WTC11 (cell line): ENCODE data around the gene SMIM22. TPM values are rescaled to one million over a fixed set of nuclear protein-coding genes. Genes with fewer than 3 reads are reported as not detected.

Experiments used
- ATAC-seq: fragments of 200-7000 bp; cut with Tn5 transposase; 2 replicates; pipeline ENCODE4 v1.10.0; 2021; ENCODE audit warnings: mild to moderate bottlenecking, moderate library complexity
- CTCF ChIA-PET: fragments of 300-600 bp; sonication (Branson Sonifier 250); formaldehyde crosslinking; loops from one replicate; lab custom pipeline; 2021; ENCODE audit warnings: antibody characterized with exemption; lab: Charles Lee
- POLR2A ChIA-PET: fragments of 350-600 bp; sonication (Branson Sonifier 250); formaldehyde crosslinking; loops from one replicate; lab custom pipeline; 2021; ENCODE audit warnings: antibody characterized with exemption; lab: Charles Lee
- DNase-seq: peaks from one replicate; pipeline ENCODE4 v3.0.0; 2021; ENCODE audit warnings: low spot score
- H3K27ac Mint-ChIP-seq: 2 replicates; pipeline ENCODE4 v1.8.0; 2021; ENCODE audit warnings: mixed read lengths
- H3K27me3 Mint-ChIP-seq: 2 replicates; pipeline ENCODE4 v1.8.0; 2021; ENCODE audit warnings: low read depth, mild to moderate bottlenecking, moderate library complexity, mixed read lengths
- H3K36me3 Mint-ChIP-seq: 2 replicates; pipeline ENCODE4 v1.8.0; 2021; ENCODE audit warnings: mixed read lengths
- H3K4me1 Mint-ChIP-seq: 2 replicates; pipeline ENCODE4 v1.8.0; 2022; ENCODE audit warnings: mixed read lengths
- H3K4me3 Mint-ChIP-seq: 2 replicates; pipeline ENCODE4 v1.8.0; 2021; ENCODE audit warnings: mild to moderate bottlenecking, moderate library complexity, mixed read lengths
- H3K9me3 Mint-ChIP-seq: 2 replicates; pipeline ENCODE4 v1.8.0; 2021; ENCODE audit warnings: mixed read lengths
- ELF4 ChIP-seq: sonication (generic); formaldehyde crosslinking; IDR thresholded peaks from 2 replicates; pipeline ENCODE4 v1.8.1; 2022; ENCODE audit warnings: low read depth, mild to moderate bottlenecking, moderate library complexity, missing genetic modification reagents
- FOXJ3 ChIP-seq: sonication (generic); formaldehyde crosslinking; IDR thresholded peaks from 2 replicates; pipeline ENCODE4 v1.9.0; 2021; ENCODE audit warnings: missing genetic modification reagents, mild to moderate bottlenecking, borderline replicate concordance
- FOXP1 ChIP-seq: sonication (generic); formaldehyde crosslinking; IDR thresholded peaks from 2 replicates; pipeline ENCODE4 v1.8.0; 2022; ENCODE audit warnings: missing genetic modification reagents, mild to moderate bottlenecking, moderate library complexity, borderline replicate concordance
- GRHL2 ChIP-seq: fragments of 250-450 bp; sonication (Bioruptor Pico); IDR thresholded peaks from 2 replicates; pipeline ENCODE4 v1.8.0; 2022; ENCODE audit warnings: mild to moderate bottlenecking, moderate library complexity; ENCODE audit not compliant: insufficient replicate concordance, severe bottlenecking
- JAZF1 ChIP-seq: fragments of 250-450 bp; sonication (Bioruptor Pico); IDR thresholded peaks from 2 replicates; pipeline ENCODE4 v1.9.0; 2021; ENCODE audit warnings: moderate library complexity, mild to moderate bottlenecking, inconsistent platforms
- NFYB ChIP-seq: sonication (generic); formaldehyde crosslinking; conservative IDR thresholded peaks from 2 replicates; pipeline ENCODE4 v1.8.0; 2022; ENCODE audit warnings: low read depth, missing genetic modification reagents
- NR2C2 ChIP-seq: sonication (generic); formaldehyde crosslinking; IDR thresholded peaks from 2 replicates; pipeline ENCODE4 v1.8.0; 2022; ENCODE audit warnings: mild to moderate bottlenecking, missing genetic modification reagents
- RELA ChIP-seq: sonication (generic); formaldehyde crosslinking; IDR thresholded peaks from 2 replicates; pipeline ENCODE4 v1.8.1; 2022; ENCODE audit warnings: missing genetic modification reagents, mild to moderate bottlenecking, borderline replicate concordance
- SMAD3 ChIP-seq: sonication (generic); formaldehyde crosslinking; IDR thresholded peaks from 2 replicates; pipeline ENCODE4 v1.8.0; 2022; ENCODE audit warnings: missing genetic modification reagents, mild to moderate bottlenecking, borderline replicate concordance
- SOX15 ChIP-seq: fragments of 250-450 bp; sonication (Bioruptor Pico); IDR thresholded peaks from 2 replicates; pipeline ENCODE4 v1.9.0; 2021; ENCODE audit warnings: mild to moderate bottlenecking
- SP1 ChIP-seq: sonication (generic); formaldehyde crosslinking; conservative IDR thresholded peaks from 2 replicates; pipeline ENCODE4 v1.8.1; 2022; ENCODE audit warnings: missing genetic modification reagents
- TEAD1 ChIP-seq: sonication (generic); formaldehyde crosslinking; IDR thresholded peaks from 2 replicates; pipeline ENCODE4 v1.8.0; 2022; ENCODE audit warnings: mild to moderate bottlenecking, missing genetic modification reagents
- ZBTB21 ChIP-seq: sonication (generic); formaldehyde crosslinking; IDR thresholded peaks from 2 replicates; pipeline ENCODE4 v1.8.1; 2023; ENCODE audit warnings: mild to moderate bottlenecking, missing genetic modification reagents, borderline replicate concordance
- ZNF138 ChIP-seq: sonication (generic); formaldehyde crosslinking; conservative IDR thresholded peaks from 2 replicates; pipeline ENCODE4 v1.8.1; 2022; ENCODE audit warnings: mild to moderate bottlenecking, moderate library complexity, missing genetic modification reagents
- total RNA-seq: library from RNA; stranded (reverse); gene quantifications from 3 replicates; pipeline ENCODE4 v1.2.3, GENCODE V29; 2021
- TF ChIP-seq, protein P1 (sequence below): sonication (generic); formaldehyde crosslinking; IDR thresholded peaks from 2 replicates; pipeline ENCODE4 v1.8.1; 2022; ENCODE audit warnings: mild to moderate bottlenecking, missing genetic modification reagents, moderate library complexity, borderline replicate concordance
- TF ChIP-seq, protein P2 (sequence below): fragments of 250-450 bp; sonication (Bioruptor Pico); IDR thresholded peaks from 2 replicates; pipeline ENCODE4 v1.9.0; 2021; ENCODE audit warnings: mild to moderate bottlenecking
- TF ChIP-seq, protein P3 (sequence below): sonication (generic); formaldehyde crosslinking; IDR thresholded peaks from 2 replicates; pipeline ENCODE4 v1.8.1; 2023; ENCODE audit warnings: mild to moderate bottlenecking, missing genetic modification reagents
- TF ChIP-seq, protein P4 (sequence below): sonication (generic); formaldehyde crosslinking; IDR thresholded peaks from 2 replicates; pipeline ENCODE4 v1.8.0; 2023; ENCODE audit warnings: missing genetic modification reagents, mild to moderate bottlenecking, borderline replicate concordance
- TF ChIP-seq, protein P5 (sequence below): sonication (generic); formaldehyde crosslinking; conservative IDR thresholded peaks from 2 replicates; pipeline ENCODE4 v1.8.1; 2023; ENCODE audit warnings: mild to moderate bottlenecking, low read depth, missing genetic modification reagents, moderate library complexity
- TF ChIP-seq, protein P6 (sequence below): fragments of 250-450 bp; sonication (Bioruptor Pico); IDR thresholded peaks from 2 replicates; pipeline ENCODE4 v1.9.0; 2021; ENCODE audit warnings: mild to moderate bottlenecking, borderline replicate concordance

The SMIM22 gene
- total RNA-seq, 1 experiment from 2014 or later, result not detected

DNA sequence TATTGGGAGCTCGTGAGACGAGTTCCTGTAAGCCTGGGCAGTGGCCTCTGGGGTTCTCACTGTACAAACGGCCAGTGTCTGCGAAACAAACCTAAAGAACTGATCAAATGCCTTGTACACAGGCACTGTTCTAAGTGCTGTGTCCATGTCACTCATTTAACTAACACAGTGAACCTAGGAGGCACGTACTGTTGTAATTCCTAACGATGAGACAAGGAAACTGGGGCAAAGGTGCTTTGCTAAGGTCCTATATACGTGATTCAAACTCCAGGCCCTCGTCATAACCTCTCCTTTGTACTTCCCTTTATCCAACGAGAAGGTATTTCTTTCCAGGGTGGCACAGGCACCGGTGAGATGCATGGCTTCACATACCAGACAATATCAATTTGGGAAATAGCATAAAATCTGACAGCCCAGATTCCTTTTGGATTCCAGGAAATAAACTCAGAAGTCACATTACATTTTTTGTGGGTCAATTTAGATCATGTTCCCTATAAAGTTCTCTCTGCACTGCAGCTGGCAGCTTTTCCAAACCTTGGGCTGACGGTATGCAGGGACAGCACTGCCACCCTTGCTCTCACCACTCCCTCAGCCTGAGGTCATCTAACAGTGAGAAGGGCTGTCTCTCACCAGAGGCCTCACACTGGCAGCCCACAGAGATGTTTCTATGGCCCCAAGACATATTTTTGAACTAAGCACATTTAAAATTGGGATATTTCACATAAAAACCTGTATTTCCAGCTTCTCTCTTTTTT is 33.6 kb downstream of the SMIM22 start:
- Mint-ChIP-seq H3K27me3 (no peaks in the 10 kb centered on the region), H3K4me1 (no peaks in the 10 kb centered on the region), H3K27ac (no peak overlapping the region), H3K4me3 (no peak overlapping the region), H3K9me3 (no peaks in the 10 kb centered on the region), H3K36me3 (peaks cover 68% of the 10 kb centered on the region)
- ChIA-PET CTCF (no interaction called here), POLR2A (no interaction called here)
- no peak for ATAC-seq
- no peak for DNase-seq
- TF ChIP-seq SMAD3 (CRISPR knock-in tag) (no peak), ZNF138 (CRISPR knock-in tag) (no peak), FOXP1 (CRISPR knock-in tag) (no peak), FOXJ3 (no peak), ZBTB21 (no peak), TEAD1 (no peak), SP1 (CRISPR knock-in tag) (no peak), JAZF1 (CRISPR knock-in tag) (no peak), SOX15 (no peak)
- TF ChIP-seq, protein P1, sequence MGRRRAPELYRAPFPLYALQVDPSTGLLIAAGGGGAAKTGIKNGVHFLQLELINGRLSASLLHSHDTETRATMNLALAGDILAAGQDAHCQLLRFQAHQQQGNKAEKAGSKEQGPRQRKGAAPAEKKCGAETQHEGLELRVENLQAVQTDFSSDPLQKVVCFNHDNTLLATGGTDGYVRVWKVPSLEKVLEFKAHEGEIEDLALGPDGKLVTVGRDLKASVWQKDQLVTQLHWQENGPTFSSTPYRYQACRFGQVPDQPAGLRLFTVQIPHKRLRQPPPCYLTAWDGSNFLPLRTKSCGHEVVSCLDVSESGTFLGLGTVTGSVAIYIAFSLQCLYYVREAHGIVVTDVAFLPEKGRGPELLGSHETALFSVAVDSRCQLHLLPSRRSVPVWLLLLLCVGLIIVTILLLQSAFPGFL, result no peak
- TF ChIP-seq, protein P2, sequence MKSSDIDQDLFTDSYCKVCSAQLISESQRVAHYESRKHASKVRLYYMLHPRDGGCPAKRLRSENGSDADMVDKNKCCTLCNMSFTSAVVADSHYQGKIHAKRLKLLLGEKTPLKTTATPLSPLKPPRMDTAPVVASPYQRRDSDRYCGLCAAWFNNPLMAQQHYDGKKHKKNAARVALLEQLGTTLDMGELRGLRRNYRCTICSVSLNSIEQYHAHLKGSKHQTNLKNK (CRISPR knock-in tag), result no peak
- TF ChIP-seq, protein P3, sequence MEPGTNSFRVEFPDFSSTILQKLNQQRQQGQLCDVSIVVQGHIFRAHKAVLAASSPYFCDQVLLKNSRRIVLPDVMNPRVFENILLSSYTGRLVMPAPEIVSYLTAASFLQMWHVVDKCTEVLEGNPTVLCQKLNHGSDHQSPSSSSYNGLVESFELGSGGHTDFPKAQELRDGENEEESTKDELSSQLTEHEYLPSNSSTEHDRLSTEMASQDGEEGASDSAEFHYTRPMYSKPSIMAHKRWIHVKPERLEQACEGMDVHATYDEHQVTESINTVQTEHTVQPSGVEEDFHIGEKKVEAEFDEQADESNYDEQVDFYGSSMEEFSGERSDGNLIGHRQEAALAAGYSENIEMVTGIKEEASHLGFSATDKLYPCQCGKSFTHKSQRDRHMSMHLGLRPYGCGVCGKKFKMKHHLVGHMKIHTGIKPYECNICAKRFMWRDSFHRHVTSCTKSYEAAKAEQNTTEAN (CRISPR knock-in tag), result no peak

DNA sequence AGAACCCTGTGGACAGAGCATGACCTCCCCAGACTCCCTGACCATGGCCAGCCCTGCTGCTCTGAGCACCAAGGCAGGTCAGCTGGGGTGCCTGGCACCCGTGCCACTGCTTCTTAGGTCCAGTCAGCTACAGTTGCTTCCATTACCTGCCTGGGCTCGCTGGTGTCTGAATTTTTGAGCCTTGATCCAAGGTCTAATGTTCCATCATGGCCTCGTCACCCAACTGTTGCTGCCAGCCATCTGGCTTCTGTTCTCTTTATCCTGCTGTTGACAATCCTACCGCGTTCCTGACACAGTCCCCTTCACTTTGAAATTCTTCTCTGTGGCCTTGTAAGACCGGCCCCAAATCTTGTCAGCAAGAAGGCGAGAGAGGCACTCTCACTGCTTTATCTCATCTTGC is 35.2 kb downstream of the SMIM22 start:
- DNase-seq (no peak), ATAC-seq (no peak)
- POLR2A ChIA-PET, result no interaction called here
- Mint-ChIP-seq H3K4me3 (no peak overlapping the region), H3K27ac (no peak overlapping the region), H3K9me3 (no peaks in the 10 kb centered on the region), H3K36me3 (peaks cover 53% of the 10 kb centered on the region), H3K4me1 (no peaks in the 10 kb centered on the region), H3K27me3 (no peaks in the 10 kb centered on the region)
- CTCF ChIA-PET, result no interaction called here
- TF ChIP-seq NFYB, result no peak
- TF ChIP-seq, protein P4, sequence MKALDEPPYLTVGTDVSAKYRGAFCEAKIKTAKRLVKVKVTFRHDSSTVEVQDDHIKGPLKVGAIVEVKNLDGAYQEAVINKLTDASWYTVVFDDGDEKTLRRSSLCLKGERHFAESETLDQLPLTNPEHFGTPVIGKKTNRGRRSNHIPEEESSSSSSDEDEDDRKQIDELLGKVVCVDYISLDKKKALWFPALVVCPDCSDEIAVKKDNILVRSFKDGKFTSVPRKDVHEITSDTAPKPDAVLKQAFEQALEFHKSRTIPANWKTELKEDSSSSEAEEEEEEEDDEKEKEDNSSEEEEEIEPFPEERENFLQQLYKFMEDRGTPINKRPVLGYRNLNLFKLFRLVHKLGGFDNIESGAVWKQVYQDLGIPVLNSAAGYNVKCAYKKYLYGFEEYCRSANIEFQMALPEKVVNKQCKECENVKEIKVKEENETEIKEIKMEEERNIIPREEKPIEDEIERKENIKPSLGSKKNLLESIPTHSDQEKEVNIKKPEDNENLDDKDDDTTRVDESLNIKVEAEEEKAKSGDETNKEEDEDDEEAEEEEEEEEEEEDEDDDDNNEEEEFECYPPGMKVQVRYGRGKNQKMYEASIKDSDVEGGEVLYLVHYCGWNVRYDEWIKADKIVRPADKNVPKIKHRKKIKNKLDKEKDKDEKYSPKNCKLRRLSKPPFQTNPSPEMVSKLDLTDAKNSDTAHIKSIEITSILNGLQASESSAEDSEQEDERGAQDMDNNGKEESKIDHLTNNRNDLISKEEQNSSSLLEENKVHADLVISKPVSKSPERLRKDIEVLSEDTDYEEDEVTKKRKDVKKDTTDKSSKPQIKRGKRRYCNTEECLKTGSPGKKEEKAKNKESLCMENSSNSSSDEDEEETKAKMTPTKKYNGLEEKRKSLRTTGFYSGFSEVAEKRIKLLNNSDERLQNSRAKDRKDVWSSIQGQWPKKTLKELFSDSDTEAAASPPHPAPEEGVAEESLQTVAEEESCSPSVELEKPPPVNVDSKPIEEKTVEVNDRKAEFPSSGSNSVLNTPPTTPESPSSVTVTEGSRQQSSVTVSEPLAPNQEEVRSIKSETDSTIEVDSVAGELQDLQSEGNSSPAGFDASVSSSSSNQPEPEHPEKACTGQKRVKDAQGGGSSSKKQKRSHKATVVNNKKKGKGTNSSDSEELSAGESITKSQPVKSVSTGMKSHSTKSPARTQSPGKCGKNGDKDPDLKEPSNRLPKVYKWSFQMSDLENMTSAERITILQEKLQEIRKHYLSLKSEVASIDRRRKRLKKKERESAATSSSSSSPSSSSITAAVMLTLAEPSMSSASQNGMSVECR (CRISPR knock-in tag), result no peak
- no peak for TF ChIP-seq RELA (CRISPR knock-in tag)
- TF ChIP-seq, protein P5, sequence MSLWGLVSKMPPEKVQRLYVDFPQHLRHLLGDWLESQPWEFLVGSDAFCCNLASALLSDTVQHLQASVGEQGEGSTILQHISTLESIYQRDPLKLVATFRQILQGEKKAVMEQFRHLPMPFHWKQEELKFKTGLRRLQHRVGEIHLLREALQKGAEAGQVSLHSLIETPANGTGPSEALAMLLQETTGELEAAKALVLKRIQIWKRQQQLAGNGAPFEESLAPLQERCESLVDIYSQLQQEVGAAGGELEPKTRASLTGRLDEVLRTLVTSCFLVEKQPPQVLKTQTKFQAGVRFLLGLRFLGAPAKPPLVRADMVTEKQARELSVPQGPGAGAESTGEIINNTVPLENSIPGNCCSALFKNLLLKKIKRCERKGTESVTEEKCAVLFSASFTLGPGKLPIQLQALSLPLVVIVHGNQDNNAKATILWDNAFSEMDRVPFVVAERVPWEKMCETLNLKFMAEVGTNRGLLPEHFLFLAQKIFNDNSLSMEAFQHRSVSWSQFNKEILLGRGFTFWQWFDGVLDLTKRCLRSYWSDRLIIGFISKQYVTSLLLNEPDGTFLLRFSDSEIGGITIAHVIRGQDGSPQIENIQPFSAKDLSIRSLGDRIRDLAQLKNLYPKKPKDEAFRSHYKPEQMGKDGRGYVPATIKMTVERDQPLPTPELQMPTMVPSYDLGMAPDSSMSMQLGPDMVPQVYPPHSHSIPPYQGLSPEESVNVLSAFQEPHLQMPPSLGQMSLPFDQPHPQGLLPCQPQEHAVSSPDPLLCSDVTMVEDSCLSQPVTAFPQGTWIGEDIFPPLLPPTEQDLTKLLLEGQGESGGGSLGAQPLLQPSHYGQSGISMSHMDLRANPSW (CRISPR knock-in tag), result no peak
- TF ChIP-seq ELF4 (CRISPR knock-in tag), result no peak
- TF ChIP-seq, protein P6, sequence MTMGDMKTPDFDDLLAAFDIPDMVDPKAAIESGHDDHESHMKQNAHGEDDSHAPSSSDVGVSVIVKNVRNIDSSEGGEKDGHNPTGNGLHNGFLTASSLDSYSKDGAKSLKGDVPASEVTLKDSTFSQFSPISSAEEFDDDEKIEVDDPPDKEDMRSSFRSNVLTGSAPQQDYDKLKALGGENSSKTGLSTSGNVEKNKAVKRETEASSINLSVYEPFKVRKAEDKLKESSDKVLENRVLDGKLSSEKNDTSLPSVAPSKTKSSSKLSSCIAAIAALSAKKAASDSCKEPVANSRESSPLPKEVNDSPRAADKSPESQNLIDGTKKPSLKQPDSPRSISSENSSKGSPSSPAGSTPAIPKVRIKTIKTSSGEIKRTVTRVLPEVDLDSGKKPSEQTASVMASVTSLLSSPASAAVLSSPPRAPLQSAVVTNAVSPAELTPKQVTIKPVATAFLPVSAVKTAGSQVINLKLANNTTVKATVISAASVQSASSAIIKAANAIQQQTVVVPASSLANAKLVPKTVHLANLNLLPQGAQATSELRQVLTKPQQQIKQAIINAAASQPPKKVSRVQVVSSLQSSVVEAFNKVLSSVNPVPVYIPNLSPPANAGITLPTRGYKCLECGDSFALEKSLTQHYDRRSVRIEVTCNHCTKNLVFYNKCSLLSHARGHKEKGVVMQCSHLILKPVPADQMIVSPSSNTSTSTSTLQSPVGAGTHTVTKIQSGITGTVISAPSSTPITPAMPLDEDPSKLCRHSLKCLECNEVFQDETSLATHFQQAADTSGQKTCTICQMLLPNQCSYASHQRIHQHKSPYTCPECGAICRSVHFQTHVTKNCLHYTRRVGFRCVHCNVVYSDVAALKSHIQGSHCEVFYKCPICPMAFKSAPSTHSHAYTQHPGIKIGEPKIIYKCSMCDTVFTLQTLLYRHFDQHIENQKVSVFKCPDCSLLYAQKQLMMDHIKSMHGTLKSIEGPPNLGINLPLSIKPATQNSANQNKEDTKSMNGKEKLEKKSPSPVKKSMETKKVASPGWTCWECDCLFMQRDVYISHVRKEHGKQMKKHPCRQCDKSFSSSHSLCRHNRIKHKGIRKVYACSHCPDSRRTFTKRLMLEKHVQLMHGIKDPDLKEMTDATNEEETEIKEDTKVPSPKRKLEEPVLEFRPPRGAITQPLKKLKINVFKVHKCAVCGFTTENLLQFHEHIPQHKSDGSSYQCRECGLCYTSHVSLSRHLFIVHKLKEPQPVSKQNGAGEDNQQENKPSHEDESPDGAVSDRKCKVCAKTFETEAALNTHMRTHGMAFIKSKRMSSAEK, result no peak
- TF ChIP-seq NR2C2 (CRISPR knock-in tag), result no peak
- no peak for TF ChIP-seq GRHL2 (CRISPR knock-in tag)
